Measurements from ENCODE around the gene ZNF385C.
"Not testable (repeated sequence)": the region's sequence is repeated elsewhere in the genome, so short reads cannot be mapped to it uniquely, and the experiment has no call there.

The ZNF385C gene, protein sequence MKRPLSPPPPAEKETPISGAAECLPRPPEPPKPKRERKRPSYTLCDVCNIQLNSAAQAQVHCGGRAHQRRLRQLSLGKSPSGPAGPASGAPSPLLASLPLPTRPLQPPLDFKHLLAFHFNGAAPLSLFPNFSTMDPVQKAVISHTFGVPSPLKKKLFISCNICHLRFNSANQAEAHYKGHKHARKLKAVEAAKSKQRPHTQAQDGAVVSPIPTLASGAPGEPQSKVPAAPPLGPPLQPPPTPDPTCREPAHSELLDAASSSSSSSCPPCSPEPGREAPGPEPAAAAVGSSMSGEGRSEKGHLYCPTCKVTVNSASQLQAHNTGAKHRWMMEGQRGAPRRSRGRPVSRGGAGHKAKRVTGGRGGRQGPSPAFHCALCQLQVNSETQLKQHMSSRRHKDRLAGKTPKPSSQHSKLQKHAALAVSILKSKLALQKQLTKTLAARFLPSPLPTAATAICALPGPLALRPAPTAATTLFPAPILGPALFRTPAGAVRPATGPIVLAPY

GRCh38 chr17:42097691-42098631, at the start of gene ZNF385C:
ZNF385C (minus strand) TSS chr17:42098473; CDS start chr17:42063056, 35,417 bp downstream.
- DNase-seq (ENCODE audit: low spot score) = no peak

- no peak for DNase-seq (ENCODE audit: low spot score)
Measured at GRCh38 chr17:42146911-42147607, 48.8 kb upstream of the ZNF385C start.

DNA sequence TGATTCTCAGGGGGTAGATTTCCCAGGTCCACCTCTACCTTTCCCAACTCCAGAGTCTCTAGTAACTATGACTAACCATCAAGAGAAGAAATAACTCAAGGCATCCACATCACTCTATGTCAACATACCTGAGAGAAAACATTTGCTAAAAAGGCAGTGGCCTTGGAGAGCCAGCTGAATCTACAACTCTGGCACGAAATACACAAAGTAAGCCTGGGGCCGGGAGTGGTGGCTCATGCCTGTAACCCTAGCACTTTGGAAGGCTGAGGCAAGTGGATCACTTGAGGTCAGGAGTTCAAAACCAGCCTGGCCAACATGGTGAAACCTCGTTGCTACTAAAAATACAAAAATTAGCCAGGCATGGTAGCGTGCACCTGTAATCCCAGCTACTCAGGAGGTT, 44.9 kb upstream of the ZNF385C start:
- DNase-seq (ENCODE audit: low spot score) = not testable (repeated sequence)

GRCh38 chr17:42142371-42142896, 44.2 kb upstream of the ZNF385C start:
- no peak for DNase-seq (ENCODE audit: low spot score)

- DNase-seq (ENCODE audit: low spot score) = no peak
Measured at GRCh38 chr17:42141382-42141781, 43.1 kb upstream of the ZNF385C start.

- DNase-seq (ENCODE audit: low spot score) = not testable (repeated sequence)
Measured at GRCh38 chr17:42140690-42141089, 42.4 kb upstream of the ZNF385C start.

DNA sequence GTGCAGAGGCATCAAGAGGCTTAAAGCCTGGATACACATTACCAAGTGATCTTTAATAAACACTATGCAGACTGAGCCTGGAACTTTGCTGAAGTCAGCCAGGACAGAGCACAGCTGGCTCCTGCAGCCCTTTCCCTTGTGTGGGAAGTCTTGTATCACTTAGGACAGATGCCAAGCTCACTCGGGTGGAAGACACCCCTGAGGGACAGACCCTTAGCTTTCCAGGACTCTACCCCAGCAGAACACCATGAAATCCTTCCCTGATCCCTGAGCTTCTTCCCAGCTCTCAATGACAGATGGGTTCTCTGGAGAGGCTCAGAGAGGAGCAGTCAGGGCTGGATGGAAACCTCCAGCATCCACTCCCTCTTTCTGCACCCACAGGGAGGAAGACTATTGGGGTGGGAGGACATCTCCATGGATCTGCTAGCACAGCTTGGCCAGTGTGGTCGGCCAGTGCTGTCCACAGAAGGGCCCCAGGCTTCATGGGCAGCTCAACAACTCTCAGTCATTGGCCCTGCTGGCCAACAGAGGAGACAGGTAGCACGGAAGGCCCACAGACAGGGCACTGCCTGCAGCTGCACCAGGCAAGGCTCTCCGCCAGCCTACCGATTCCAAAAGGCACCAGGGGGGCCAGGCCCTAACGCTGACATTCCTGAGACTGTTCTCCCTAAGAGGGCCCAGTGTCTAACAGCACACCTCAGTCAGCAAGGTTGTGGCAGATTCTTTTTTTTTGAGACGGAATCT, 40.6 kb upstream of the ZNF385C start:
- DNase-seq (ENCODE audit: low spot score) = no peak

DNA sequence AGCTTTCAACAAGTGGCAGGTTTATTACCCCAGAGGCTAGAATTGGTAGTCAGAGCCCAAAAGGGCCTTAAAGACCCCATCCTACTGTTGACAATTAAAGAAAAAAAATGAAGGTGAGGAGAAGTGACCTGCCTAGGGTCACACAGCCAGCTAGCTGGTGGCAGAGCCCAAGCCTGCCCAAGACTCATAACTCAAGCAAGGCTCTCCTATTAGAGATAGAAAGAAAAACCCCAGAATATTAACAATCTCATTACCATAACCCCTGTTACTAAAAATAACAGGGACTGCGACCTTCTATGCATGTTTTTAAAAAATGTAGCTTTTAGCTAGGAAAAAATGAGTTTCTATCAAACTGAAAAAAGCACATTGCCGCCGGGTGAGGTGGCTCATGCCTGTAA, 38.4 kb upstream of the ZNF385C start:
- DNase-seq (ENCODE audit: low spot score) = no peak

DNA sequence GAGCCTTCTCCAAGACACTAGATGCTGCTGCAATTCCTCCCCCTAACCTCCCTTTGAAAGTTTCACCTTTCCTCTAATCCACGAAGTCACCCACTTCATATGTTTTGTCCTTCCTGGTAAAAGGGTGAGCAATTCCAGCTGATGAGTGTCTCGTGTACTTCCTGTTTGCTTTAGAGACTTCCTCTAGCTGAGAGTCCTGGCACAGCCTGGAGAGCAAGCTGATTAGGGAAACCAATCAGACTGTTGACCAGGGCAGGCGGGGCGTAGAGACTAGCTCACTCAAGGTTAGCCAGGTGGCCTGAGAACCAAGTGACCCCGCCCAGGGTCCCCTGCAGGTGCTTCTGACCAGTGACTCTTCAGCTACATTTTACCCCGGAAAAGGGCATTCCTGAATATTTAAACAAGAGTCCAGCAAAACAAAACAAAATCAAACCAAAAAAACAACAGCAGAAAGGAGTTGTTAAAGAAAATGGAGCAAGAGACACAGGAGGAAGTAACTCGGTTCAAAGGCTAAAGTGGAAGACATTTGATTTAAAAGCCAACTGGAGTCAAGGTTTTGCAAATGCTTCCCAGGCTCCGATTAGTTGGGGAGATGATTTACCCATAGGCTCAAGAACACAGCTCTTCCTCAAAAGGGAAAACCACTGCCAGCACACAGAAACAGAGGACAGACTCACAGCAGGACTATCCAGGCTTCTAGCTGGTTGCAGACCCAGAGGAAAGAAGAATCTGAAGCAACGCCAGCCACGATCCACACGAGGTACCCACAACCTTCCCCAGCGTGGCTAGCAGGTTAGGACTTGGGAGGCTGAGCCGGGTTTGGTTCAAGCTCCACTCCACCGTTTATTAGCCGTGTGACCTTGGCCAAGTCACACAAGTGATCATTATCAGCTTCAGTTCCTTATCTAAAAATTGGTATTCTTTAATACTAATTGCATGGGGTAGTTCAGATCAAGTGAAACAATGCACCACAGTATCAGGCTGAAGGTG, 37.7 kb upstream of the ZNF385C start:
- DNase-seq (ENCODE audit: low spot score) = peak; percentile 48

GRCh38 chr17:42135151-42135550, 36.9 kb upstream of the ZNF385C start:
- no peak for DNase-seq (ENCODE audit: low spot score)

GRCh38 chr17:42133461-42134041, 35.3 kb upstream of the ZNF385C start:
- DNase-seq (ENCODE audit: low spot score) = peak; percentile 99

DNA sequence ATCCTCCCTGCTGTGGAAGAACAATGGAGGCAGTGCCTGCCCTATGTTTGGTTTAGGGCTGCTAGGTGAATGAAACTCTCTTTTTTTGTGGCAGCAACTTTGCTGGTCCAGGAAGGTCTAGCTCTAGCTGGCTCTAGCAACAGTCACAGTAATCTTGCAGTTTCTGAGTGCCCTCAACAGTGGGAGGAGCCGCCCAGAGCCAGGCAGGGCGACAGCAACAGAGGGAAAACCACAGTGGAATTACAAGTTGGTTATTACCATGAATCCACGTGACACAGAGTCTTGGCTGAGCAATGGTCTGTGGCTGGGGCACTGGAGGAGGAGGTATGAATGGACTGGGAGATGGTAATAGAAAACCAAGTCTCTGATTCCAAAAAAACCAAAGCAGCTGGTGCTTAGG, 34.7 kb upstream of the ZNF385C start:
- DNase-seq (ENCODE audit: low spot score) = no peak

- DNase-seq (ENCODE audit: low spot score) = no peak
Measured at GRCh38 chr17:42131981-42132432, 33.7 kb upstream of the ZNF385C start.

DNA sequence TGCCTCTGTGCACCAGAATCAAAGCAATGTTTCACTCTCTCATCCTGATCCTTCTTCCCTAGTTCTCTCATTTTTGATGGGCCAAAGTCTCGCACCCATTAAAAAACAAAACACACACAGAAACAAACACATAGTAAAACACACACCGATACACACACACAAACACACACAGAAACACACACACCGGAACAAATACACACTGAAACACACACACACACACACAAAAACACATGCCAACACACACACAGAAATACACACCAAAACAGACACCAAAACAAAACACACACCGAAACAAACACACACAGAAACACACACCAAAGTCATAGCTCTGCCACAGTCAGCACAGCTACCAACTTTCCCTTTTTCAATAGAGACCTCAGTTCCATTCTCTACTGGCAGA, 33.0 kb upstream of the ZNF385C start:
- DNase-seq (ENCODE audit: low spot score) = no peak

DNA sequence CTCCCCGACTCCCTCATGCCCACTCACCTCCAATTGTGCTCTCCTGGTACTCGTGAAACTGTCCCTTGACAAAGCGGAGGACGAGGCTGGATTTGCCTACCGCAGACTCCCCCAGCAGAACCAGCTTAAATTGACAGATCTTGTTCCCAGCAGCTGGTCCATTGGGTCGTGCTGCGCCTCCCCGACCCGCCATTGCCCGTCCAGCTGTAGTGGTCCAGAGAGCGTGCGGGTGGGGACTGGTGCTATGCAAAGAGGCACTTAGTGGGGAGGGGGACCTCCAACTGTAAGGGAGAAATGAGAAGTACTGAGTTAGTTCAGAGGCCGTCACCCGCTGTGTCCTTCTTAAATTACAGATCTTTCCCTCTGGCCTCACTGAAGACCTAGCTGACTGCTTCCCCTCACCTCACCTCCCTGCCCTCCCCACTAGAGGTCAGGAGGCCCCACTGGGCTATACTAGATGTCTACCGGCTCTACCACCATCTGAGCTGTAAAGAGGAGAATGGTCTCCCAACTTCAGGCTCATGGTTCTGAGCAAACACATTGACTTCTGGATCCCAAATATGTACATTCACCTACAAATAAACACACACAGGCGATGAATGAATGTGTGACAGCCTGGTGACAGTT, 32.1 kb upstream of the ZNF385C start:
- DNase-seq (ENCODE audit: low spot score) = no peak

- DNase-seq (ENCODE audit: low spot score) = no peak
Measured at GRCh38 chr17:42129109-42129837, 31.0 kb upstream of the ZNF385C start.

GRCh38 chr17:42127414-42127813, 29.1 kb upstream of the ZNF385C start:
- no peak for DNase-seq (ENCODE audit: low spot score)

DNA sequence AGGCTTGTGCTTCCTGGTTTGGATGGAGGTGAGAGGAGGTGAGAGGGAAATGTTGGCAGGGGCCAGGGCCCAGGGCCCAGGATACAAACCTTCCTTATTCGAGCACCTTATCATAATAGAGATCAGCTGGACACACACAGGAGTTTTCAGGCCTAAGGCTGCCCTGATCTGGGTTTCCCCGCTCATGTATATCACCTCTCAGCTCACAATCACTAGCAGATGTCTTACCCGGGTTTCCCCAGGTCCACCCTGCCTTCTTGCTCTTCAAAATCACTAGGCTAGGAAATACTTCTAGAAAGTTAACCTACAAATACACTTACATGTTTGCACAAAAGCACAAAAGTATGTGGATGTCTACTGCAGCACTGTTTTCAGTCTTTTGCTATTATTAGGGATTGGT, 28.6 kb upstream of the ZNF385C start:
- DNase-seq (ENCODE audit: low spot score) = no peak
